Neuronal stem cell (in vitro differentiated cells): ENCODE results near the gene TLCD3B.

Experiments
- DNase-seq: peaks from one replicate; pipeline ENCODE4 v3.0.0-alpha.2; 2013; ENCODE audit warnings: low spot score
- H2AFZ ChIP-seq: one replicate; pipeline ENCODE4 v1.6.1; 2013; ENCODE audit warnings: mild to moderate bottlenecking, low read length, inconsistent platforms
- H2AK5ac ChIP-seq: 2 replicates; pipeline ENCODE4 v1.6.1; 2013; ENCODE audit warnings: low read depth, mild to moderate bottlenecking, inconsistent platforms, low read length, moderate library complexity, mixed read lengths
- H2BK120ac ChIP-seq: 2 replicates; pipeline ENCODE4 v1.6.1; 2013; ENCODE audit warnings: low read depth, mild to moderate bottlenecking, inconsistent platforms, low read length, moderate library complexity, mixed read lengths
- H2BK12ac ChIP-seq: one replicate; pipeline ENCODE4 v1.6.1; 2013; ENCODE audit warnings: low read length, inconsistent platforms
- H2BK15ac ChIP-seq: 2 replicates; pipeline ENCODE4 v1.6.1; 2013; ENCODE audit warnings: mild to moderate bottlenecking, low read length, inconsistent platforms, mixed read lengths
- H2BK5ac ChIP-seq: one replicate; pipeline ENCODE4 v1.6.1; 2013; ENCODE audit warnings: inconsistent platforms, mild to moderate bottlenecking, low read length, moderate library complexity
- H3K14ac ChIP-seq: one replicate; pipeline ENCODE4 v1.6.1; 2013; ENCODE audit warnings: low read length, inconsistent platforms
- H3K18ac ChIP-seq: 2 replicates; pipeline ENCODE4 v1.6.1; 2013; ENCODE audit warnings: low read length, inconsistent platforms
- H3K23ac ChIP-seq: 2 replicates; pipeline ENCODE4 v1.6.1; 2013; ENCODE audit warnings: low read depth, mild to moderate bottlenecking, mixed read lengths, low read length, inconsistent platforms; ENCODE audit not compliant: poor library complexity
- H3K27ac ChIP-seq: replicated peaks from 3 replicates; pipeline ENCODE4 v1.5.1; 2013; ENCODE audit warnings: low read length, inconsistent platforms
- H3K27me3 ChIP-seq, 3 experiments: 2 replicates each; pipeline ENCODE4 v1.6.1; 2013; ENCODE audit warnings: low read length in 3 of 3, mild to moderate bottlenecking in 2 of 3, inconsistent platforms in 1 of 3, low read depth in 1 of 3, mixed read lengths in 1 of 3, moderate library complexity in 1 of 3; ENCODE audit not compliant: control insufficient read depth in 3 of 3, insufficient read depth in 3 of 3
- H3K36me3 ChIP-seq, 2 donors: replicated peaks in 1 of 2; 2 replicates each; pipeline ENCODE4 v1.6.1; 2013; ENCODE audit warnings: low read length in 2 of 2; ENCODE audit not compliant: control insufficient read depth in 2 of 2, insufficient read depth in 2 of 2
- H3K4ac ChIP-seq: 2 replicates; pipeline ENCODE4 v1.6.1; 2013; ENCODE audit warnings: inconsistent platforms, mild to moderate bottlenecking, low read length, moderate library complexity
- H3K4me1 ChIP-seq, 2 donors: 1 replicate in 1 of 2; 2 replicates in 1 of 2; pipeline ENCODE4 v1.6.1; 2013; ENCODE audit warnings: low read length in 2 of 2, low read depth in 1 of 2; ENCODE audit not compliant: control insufficient read depth in 2 of 2, insufficient read depth in 1 of 2
- H3K4me2 ChIP-seq: one replicate; pipeline ENCODE4 v1.6.1; 2013; ENCODE audit warnings: mild to moderate bottlenecking, low read length, inconsistent platforms; ENCODE audit not compliant: insufficient read depth, poor library complexity, severe bottlenecking
- H3K4me3 ChIP-seq, 2 donors: 2 replicates each; pipeline ENCODE4 v1.5.1; 2013; ENCODE audit warnings: low read length in 2 of 2, mild to moderate bottlenecking in 2 of 2, inconsistent platforms in 1 of 2, moderate library complexity in 1 of 2
- H3K79me1 ChIP-seq: one replicate; pipeline ENCODE4 v1.6.1; 2013; ENCODE audit warnings: low read depth, mild to moderate bottlenecking, inconsistent platforms, low read length, moderate library complexity
- H3K9ac ChIP-seq: one replicate; pipeline ENCODE4 v1.6.1; 2013; ENCODE audit warnings: mild to moderate bottlenecking, low read depth, low read length, inconsistent platforms; ENCODE audit not compliant: poor library complexity
- H3K9me3 ChIP-seq, 2 donors: replicated peaks in 1 of 2; 2 replicates each; pipeline versions ENCODE3 to v1.6.1; 2013; ENCODE audit warnings: low read length in 2 of 2, mild to moderate bottlenecking in 2 of 2, inconsistent platforms in 1 of 2, low read depth in 1 of 2, mixed read lengths in 1 of 2, moderate library complexity in 1 of 2; ENCODE audit not compliant: control insufficient read depth in 2 of 2, insufficient read depth in 1 of 2
- H4K8ac ChIP-seq: one replicate; pipeline ENCODE4 v1.6.1; 2013; ENCODE audit warnings: low read depth, mild to moderate bottlenecking, inconsistent platforms, low read length, moderate library complexity
- H4K91ac ChIP-seq: one replicate; pipeline ENCODE4 v1.6.1; 2013; ENCODE audit warnings: low read length, low read depth, mild to moderate bottlenecking, inconsistent platforms; ENCODE audit not compliant: poor library complexity
- WGBS, 2 donors: extraction: QIAGEN DNeasy Blood & Tissue Kit; methylation state at CpG; one replicate each; pipeline ENCODE4 v1.1.7; 2013; ENCODE audit warnings: missing lambda C conversion rate in 2 of 2, mixed read lengths in 1 of 2; ENCODE audit not compliant: insufficient read length in 2 of 2, insufficient replicate concordance in 1 of 2; ENCODE audit errors: extremely low coverage in 2 of 2; 5-methylcytosine and 5-hydroxymethylcytosine counted together

Gene TLCD3B

GRCh38 chr16:30009085-30009862 is 21.8 kb downstream of the TLCD3B start:
- no peak overlapping the region for H3K4me3 ChIP-seq
- no peak for DNase-seq
- H3K9me3 ChIP-seq: no peaks in the 10 kb centered on the region
- H3K27me3 ChIP-seq: peaks cover 0 to 17% (median 15%) of the 10 kb centered on the region in 3 experiments
- H2BK12ac ChIP-seq: peak overlapping the region; percentile 94
- peaks cover 12 to 14% of the 10 kb centered on the region in 2 donors for H3K4me1 ChIP-seq
- no peak overlapping the region for H3K4me2 ChIP-seq
- no peak overlapping the region for H2BK120ac ChIP-seq
- H2AK5ac ChIP-seq: peak overlapping the region; percentile 100
- H4K91ac ChIP-seq: no peak overlapping the region
- peak overlapping the region; percentile 50 for H3K9ac ChIP-seq
- no peak overlapping the region for H4K8ac ChIP-seq
- peak overlapping the region; percentile 75 for H3K14ac ChIP-seq
- H2BK15ac ChIP-seq: peak overlapping the region; percentile 99
- no peak overlapping the region for H3K4ac ChIP-seq
- no peak overlapping the region for H3K27ac ChIP-seq
- H2AFZ ChIP-seq: no peak overlapping the region
- no CpG with 5 or more reads among the region's 26 CpGs for WGBS, 2 donors
- peak overlapping the region; percentile 64 for H3K18ac ChIP-seq
- peak overlapping the region; percentile 43 for H3K23ac ChIP-seq
- peaks cover 7 to 9% of the 10 kb centered on the region in 2 donors for H3K36me3 ChIP-seq
- H3K79me1 ChIP-seq: peaks cover 2% of the 10 kb centered on the region
- H2BK5ac ChIP-seq: no peak overlapping the region

- H3K4me2 ChIP-seq: no peak overlapping the region
- no peaks in the 10 kb centered on the region for H3K9me3 ChIP-seq
- peak overlapping the region; percentile 80 for H3K23ac ChIP-seq
- H4K8ac ChIP-seq: no peak overlapping the region
- no peak for DNase-seq
- H3K9ac ChIP-seq: no peak overlapping the region
- no peak overlapping the region for H2BK120ac ChIP-seq
- H3K18ac ChIP-seq: peak overlapping the region; percentile 15
- no peak overlapping the region for H2AK5ac ChIP-seq
- no peak overlapping the region for H3K14ac ChIP-seq
- peak overlapping the region; percentile 3 for H2BK15ac ChIP-seq
- peak overlapping the region; percentile 79 for H4K91ac ChIP-seq
- no peak overlapping the region for H3K27ac ChIP-seq
- H3K36me3 ChIP-seq: peaks cover 12 to 19% of the 10 kb centered on the region in 2 donors
- no CpG with 5 or more reads among the region's 11 CpGs for WGBS, 2 donors
- H3K4ac ChIP-seq: no peak overlapping the region
- H2BK12ac ChIP-seq: no peak overlapping the region
- no peak overlapping the region for H2BK5ac ChIP-seq
- peaks cover 0 to 17% (median 15%) of the 10 kb centered on the region in 3 experiments for H3K27me3 ChIP-seq
- H3K4me1 ChIP-seq: peaks cover 12 to 14% of the 10 kb centered on the region in 2 donors
- peaks cover 6% of the 10 kb centered on the region for H3K79me1 ChIP-seq
- H3K4me3 ChIP-seq: peak overlapping the region in 1 of 2 donors; percentile 50
- no peak overlapping the region for H2AFZ ChIP-seq
Observed at GRCh38 chr16:30007378-30007895, 23.6 kb downstream of the TLCD3B start.

GRCh38 chr16:30006659-30007377 is 24.3 kb downstream of the TLCD3B start:
- Histone ChIP-seq H3K9ac (peak overlapping the region; percentile 44), H3K36me3 (peaks cover 14 to 25% of the 10 kb centered on the region in 2 donors), H3K23ac (peak overlapping the region; percentile 55), H2BK120ac (no peak overlapping the region), H3K18ac (no peak overlapping the region), H2BK12ac (no peak overlapping the region), H3K27ac (no peak overlapping the region), H2BK15ac (peak overlapping the region; percentile 3), H3K4me1 (peaks cover 9 to 14% of the 10 kb centered on the region in 2 donors), H3K4ac (no peak overlapping the region), H4K91ac (no peak overlapping the region), H2AFZ (no peak overlapping the region), H3K79me1 (peaks cover 6% of the 10 kb centered on the region), H2AK5ac (no peak overlapping the region), H2BK5ac (peak overlapping the region; percentile 66), H3K14ac (peak overlapping the region; percentile 21), H3K9me3 (no peaks in the 10 kb centered on the region), H3K4me2 (no peak overlapping the region), H4K8ac (no peak overlapping the region), H3K27me3 (peaks cover 0 to 13% (median 10%) of the 10 kb centered on the region in 3 experiments), H3K4me3 (peak overlapping the region in 1 of 2 donors; percentile 50)
- DNase-seq: no peak
- WGBS, 2 donors: no CpG with 5 or more reads among the region's 34 CpGs

- no CpG with 5 or more reads among the region's 18 CpGs for WGBS, 2 donors
Observed at GRCh38 chr16:30006095-30006473, 25.0 kb downstream of the TLCD3B start.

More at GRCh38 chr16:30006095-30006473, 25.0 kb downstream of the TLCD3B start:
- H2BK15ac ChIP-seq: no peak overlapping the region
- H3K4me2 ChIP-seq: no peak overlapping the region
- no peaks in the 10 kb centered on the region for H3K9me3 ChIP-seq
- peaks cover 6% of the 10 kb centered on the region for H3K79me1 ChIP-seq
- H3K9ac ChIP-seq: no peak overlapping the region
- H3K27ac ChIP-seq: no peak overlapping the region
- H3K14ac ChIP-seq: no peak overlapping the region
- peak overlapping the region; percentile 17 for H2AK5ac ChIP-seq
- no peak overlapping the region for H2BK120ac ChIP-seq
- H2AFZ ChIP-seq: no peak overlapping the region
- no peak overlapping the region for H3K18ac ChIP-seq
- peaks cover 16 to 32% of the 10 kb centered on the region in 2 donors for H3K36me3 ChIP-seq
- H3K4ac ChIP-seq: no peak overlapping the region
- no peak overlapping the region for H3K4me3 ChIP-seq
- H4K91ac ChIP-seq: no peak overlapping the region
- H3K23ac ChIP-seq: peak overlapping the region; percentile 45
- H3K27me3 ChIP-seq: peaks cover 0 to 9% (median 6%) of the 10 kb centered on the region in 3 experiments
- no peak overlapping the region for H4K8ac ChIP-seq
- peaks cover 6 to 11% of the 10 kb centered on the region in 2 donors for H3K4me1 ChIP-seq
- no peak overlapping the region for H2BK5ac ChIP-seq
- no peak for DNase-seq
- H2BK12ac ChIP-seq: peak overlapping the region; percentile 18
